Measurements from ENCODE around the gene NUDCD2. TPM values are rescaled to one million over a fixed set of nuclear protein-coding genes. Genes with fewer than 3 reads are reported as not detected.

NUDCD2 gene
- polyA plus RNA-seq, 6 donors from 2014 or later: 36.9 to 48.6 (median 42.7) TPM

DNA sequence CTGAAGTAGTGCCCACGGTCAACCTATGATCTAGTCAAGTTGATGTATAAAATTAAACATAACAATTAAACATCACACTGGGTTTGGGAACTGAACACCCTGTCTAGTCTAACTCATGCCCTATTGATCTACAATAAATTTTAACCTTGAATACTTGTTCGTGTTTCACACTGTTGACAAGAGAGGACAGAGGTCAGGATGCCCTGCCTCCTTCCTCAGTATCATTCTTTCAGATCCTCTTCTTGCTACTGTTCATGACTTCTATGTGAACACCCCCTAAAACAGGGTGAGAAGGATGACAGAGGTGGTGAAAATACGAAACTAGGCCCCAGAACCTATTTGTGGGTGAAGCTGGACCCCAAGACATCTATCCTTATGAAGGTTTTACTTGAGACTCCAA lies 37.4 kb upstream of the NUDCD2 start:
- Mint-ChIP-seq H3K27me3 (no peaks in the 10 kb centered on the region), H3K9me3 (no peaks in the 10 kb centered on the region), H3K4me3 (no peak overlapping the region), H3K27ac (no peak overlapping the region), H3K4me1 (no peaks in the 10 kb centered on the region), H3K36me3 (no peaks in the 10 kb centered on the region)
- ATAC-seq (ENCODE audit: low read depth in 2 of 2) (no peak), DNase-seq (no peak)

DNA sequence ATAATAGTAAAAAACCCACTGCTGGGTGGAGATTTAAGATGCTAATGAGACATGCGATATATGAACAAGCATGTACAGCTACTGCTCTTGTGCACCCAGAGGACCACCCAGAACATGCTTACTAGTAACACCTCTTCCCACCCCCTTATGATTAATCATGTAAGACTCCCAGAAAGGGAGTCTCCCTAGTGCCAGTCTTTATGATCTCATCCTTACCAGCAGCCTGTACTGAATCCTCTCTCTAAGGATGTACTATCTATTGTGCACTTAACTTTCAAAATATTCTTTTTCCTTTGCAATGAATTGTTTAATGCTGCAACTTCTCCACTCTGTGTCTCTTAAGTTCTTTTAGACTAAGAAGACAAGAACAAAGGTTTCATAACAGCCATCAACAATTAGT lies 36.4 kb upstream of the NUDCD2 start:
- Mint-ChIP-seq H3K27me3 (no peaks in the 10 kb centered on the region), H3K27ac (no peak overlapping the region)
- no peak for DNase-seq

DNA sequence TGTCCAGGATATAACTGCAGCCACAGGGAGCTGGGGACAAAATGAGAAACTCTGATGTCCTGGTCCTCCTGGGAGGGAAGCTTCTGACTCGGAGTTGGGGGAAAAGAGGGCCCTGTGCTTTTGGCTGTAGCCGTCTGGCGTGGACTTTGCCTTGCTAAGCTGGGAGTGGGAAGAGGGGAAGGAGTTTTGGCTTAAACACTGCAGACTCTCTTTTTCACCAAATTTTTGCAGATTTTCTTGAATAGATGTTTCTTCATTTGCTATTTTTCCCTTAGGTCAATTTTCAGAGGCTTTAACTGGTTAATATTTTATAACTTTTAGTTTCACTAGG lies 29.8 kb upstream of the NUDCD2 start:
- ATAC-seq (ENCODE audit: low read depth in 2 of 2): no peak
- no peak overlapping the region for H3K4me3 Mint-ChIP-seq
- H3K27me3 Mint-ChIP-seq: no peaks in the 10 kb centered on the region

More for the DNA sequence above, 36.4 kb upstream of the NUDCD2 start:
- Mint-ChIP-seq H3K4me3 (no peak overlapping the region), H3K4me1 (no peaks in the 10 kb centered on the region), H3K36me3 (no peaks in the 10 kb centered on the region), H3K9me3 (no peaks in the 10 kb centered on the region)
- ATAC-seq (ENCODE audit: low read depth in 2 of 2): no peak

DNA sequence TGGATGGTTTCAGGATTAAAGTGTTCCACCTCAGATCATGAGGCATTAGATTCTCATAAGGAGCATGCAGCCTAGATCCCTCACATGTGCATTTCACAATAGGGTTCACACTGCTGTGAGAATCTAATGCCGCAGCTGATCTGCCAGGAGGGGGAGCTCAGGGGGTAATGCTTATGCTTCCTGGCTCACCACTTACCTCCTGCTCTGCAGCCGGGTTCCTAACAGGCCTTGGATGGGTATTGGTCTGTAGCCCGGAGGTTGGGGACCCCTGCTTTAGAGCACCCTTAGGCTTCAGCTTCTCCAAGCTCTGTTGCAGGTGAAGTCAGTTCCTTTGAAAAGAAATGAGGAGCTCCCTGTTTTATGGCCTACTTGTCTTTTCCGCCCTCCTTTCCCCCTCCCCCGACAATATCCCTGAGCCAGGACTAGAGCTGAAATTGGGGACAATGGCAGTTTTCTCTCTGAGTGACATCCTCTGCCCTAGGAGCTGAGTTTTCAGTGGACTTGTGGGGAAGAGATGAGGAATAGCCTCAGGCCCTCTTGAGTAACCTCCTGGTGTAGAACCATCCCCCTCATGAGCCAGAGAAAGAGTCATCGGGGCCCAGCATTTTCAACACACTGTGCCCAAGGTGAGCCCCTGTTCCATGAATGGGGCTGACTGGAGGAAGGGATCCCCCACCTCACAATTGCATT lies 29.3 kb upstream of the NUDCD2 start:
- DNase-seq (no peak), ATAC-seq (ENCODE audit: low read depth in 2 of 2) (no peak)
- no peak overlapping the region for H3K27ac Mint-ChIP-seq
- no peaks in the 10 kb centered on the region for H3K9me3 Mint-ChIP-seq
- H3K36me3 Mint-ChIP-seq: no peaks in the 10 kb centered on the region
- no peak overlapping the region for H3K4me3 Mint-ChIP-seq
- H3K4me1 Mint-ChIP-seq: no peaks in the 10 kb centered on the region
- no peaks in the 10 kb centered on the region for H3K27me3 Mint-ChIP-seq

More for the DNA sequence above, 29.8 kb upstream of the NUDCD2 start:
- Mint-ChIP-seq H3K4me1 (no peaks in the 10 kb centered on the region), H3K36me3 (no peaks in the 10 kb centered on the region), H3K9me3 (no peaks in the 10 kb centered on the region), H3K27ac (no peak overlapping the region)
- no peak for DNase-seq

DNA sequence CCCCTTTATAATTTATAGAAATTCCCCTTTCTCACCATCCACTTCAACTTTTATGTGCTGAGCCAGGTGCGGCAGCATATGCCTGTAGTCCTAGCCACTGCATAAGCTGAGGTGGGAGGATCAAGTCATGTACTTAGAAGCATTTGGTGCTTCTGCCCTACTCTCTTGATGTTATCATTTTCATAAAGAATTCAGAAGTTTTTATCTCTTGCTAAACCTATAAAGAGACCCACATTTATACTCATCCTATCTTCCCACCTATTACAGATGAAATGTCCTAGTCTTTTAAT lies 19.0 kb upstream of the NUDCD2 start:
- no peak for ATAC-seq (ENCODE audit: low read depth in 2 of 2)
- H3K36me3 Mint-ChIP-seq: no peaks in the 10 kb centered on the region

DNA sequence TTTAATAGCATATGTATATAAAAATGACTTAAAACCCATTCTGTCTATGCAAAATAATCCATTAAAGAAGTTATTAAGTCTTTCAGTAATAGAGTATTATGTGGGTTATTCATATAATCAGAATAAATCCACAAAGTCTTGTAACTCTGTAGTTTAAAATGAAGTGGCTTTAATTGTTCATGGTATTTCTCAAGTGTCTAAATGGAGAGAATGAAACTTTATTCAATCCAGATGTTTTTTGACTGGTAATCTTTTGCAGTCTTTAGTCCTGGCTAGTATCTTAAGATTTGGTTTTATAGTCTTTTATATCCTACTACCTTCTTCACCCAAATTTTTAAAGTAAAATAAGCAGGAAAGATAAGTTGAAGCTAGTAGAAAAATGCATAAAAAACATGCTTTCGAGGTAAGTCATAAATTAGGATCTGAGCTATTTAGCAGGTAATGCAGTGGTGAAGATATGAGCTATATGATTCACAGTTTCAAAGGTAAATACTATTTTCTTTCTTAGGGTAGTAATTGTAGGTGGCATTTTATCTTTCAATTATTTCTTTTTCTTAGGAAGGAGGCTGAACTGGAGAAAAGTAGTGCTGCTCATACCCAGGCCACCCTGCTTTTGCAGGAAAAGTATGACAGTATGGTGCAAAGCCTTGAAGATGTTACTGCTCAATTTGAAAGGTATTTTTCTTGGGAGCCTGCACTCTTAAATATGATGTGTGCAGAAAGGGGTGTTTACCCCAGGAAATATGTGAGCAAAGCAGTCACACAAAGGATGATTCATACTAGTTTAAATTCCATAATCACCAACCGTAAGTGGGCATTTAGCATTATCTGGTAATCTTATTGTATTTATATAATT lies 18.5 kb upstream of the NUDCD2 start:
- Mint-ChIP-seq H3K36me3 (no peaks in the 10 kb centered on the region), H3K27me3 (no peaks in the 10 kb centered on the region), H3K27ac (no peak overlapping the region), H3K4me1 (no peaks in the 10 kb centered on the region), H3K9me3 (peaks cover 0 to 3% (median 0%) of the 10 kb centered on the region in 7 donors), H3K4me3 (no peak overlapping the region)
- ATAC-seq (ENCODE audit: low read depth in 2 of 2): no peak
- no peak for DNase-seq

More for the DNA sequence above, 19.0 kb upstream of the NUDCD2 start:
- H3K27me3 Mint-ChIP-seq: no peaks in the 10 kb centered on the region
- peak overlapping the region in 1 of 6 donors; percentile 3 for H3K27ac Mint-ChIP-seq
- DNase-seq: no peak
- no peaks in the 10 kb centered on the region for H3K4me1 Mint-ChIP-seq
- H3K4me3 Mint-ChIP-seq: no peak overlapping the region
- peaks cover 0 to 3% (median 0%) of the 10 kb centered on the region in 7 donors for H3K9me3 Mint-ChIP-seq

DNA sequence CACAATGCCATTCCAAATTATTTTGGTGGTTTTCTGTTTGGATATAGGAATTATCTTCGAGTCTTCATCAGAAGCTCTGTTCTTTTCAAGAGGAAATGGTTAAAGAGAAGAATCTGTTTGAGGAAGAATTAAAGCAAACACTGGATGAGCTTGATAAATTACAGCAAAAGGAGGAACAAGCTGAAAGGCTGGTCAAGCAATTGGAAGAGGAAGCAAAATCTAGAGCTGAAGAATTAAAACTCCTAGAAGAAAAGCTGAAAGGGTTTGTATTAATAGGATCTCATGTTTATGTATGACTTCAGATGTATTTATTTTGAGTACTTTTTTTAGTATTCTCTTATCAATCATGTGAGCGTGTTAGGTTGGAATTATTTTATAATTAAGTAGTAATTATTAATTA lies 15.5 kb upstream of the NUDCD2 start:
- H3K27ac Mint-ChIP-seq: no peak overlapping the region
- ATAC-seq (ENCODE audit: low read depth in 2 of 2) (no peak), DNase-seq (no peak)
- H3K9me3 Mint-ChIP-seq: peaks cover 0 to 3% (median 0%) of the 10 kb centered on the region in 7 donors
- H3K4me1 Mint-ChIP-seq: no peaks in the 10 kb centered on the region
- H3K36me3 Mint-ChIP-seq: no peaks in the 10 kb centered on the region
- H3K4me3 Mint-ChIP-seq: no peak overlapping the region
- H3K27me3 Mint-ChIP-seq: no peaks in the 10 kb centered on the region

DNA sequence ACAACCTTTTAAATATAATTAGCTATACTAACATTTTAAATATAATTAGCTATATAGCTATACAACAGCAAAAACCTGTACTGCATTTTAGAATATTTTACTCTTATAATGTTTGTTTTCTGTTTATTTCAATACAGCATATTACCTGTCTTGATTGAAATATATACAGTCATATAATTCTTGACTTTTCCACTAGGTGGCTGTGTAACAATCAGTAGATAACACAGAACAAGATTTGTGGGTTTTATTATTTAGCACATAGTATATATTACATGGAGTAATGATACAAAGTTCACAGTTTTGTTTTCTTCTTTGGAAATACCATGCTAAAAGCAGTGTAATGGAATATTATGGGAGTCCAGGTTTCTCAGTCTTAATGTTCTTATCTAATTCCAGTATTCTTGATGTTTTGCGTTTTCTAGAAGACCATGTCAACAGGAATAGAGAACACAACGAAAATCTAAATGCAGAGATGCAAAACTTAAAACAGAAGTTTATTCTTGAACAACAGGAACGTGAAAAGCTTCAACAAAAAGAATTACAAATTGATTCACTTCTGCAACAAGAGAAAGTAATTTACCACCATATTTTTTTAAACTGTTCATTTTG lies 13.8 kb upstream of the NUDCD2 start:
- DNase-seq (peak; percentile 6), ATAC-seq (ENCODE audit: low read depth in 2 of 2) (peak; percentile 45 to 76)
- H3K27ac Mint-ChIP-seq: no peak overlapping the region
- no peaks in the 10 kb centered on the region for H3K36me3 Mint-ChIP-seq
- H3K9me3 Mint-ChIP-seq: peaks cover 0 to 3% (median 0%) of the 10 kb centered on the region in 7 donors
- no peaks in the 10 kb centered on the region for H3K27me3 Mint-ChIP-seq
- no peaks in the 10 kb centered on the region for H3K4me1 Mint-ChIP-seq
- H3K4me3 Mint-ChIP-seq: no peak overlapping the region

DNA sequence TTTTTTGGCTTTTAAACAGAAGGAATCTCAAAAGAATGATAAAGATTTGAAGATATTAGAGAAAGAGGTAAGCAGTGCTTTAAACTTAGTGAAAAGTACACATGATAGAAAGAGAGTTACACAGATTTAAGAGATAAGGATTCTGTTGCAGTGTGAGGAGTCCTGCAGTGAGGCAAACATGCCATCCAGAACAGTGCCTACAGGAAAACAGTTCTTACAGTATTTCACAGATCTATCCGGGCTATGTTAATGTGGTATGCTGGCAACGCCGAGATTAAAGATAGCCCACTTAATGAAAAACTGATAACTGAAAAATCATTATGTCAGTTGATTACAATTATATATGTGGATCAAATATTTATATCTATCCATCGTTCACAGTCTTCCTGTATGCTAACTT lies 7.8 kb upstream of the NUDCD2 start:
- ATAC-seq (ENCODE audit: low read depth in 2 of 2): no peak
- no peak for DNase-seq
- H3K27ac Mint-ChIP-seq: peak overlapping the region in 1 of 6 donors; percentile 39
- H3K36me3 Mint-ChIP-seq: no peaks in the 10 kb centered on the region
- no peak overlapping the region for H3K4me3 Mint-ChIP-seq
- no peaks in the 10 kb centered on the region for H3K4me1 Mint-ChIP-seq
- H3K9me3 Mint-ChIP-seq: no peaks in the 10 kb centered on the region
- no peaks in the 10 kb centered on the region for H3K27me3 Mint-ChIP-seq

DNA sequence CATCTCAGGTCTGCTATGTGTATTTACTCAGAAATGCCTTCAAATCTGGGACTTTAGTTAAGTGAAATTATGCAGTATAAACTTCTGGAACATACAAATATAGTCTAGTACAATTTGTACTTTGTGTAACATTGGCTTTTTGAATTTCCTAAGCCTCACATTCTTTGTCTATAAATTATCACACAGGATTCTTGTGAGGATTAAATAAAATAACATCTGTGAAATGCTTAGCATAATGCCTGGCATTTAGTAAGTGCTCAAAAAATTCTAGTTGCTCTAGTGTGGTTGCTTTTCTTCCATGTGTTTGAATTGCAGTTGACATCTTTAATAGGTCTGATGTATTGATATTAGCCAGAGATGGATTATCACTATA lies 3.1 kb upstream of the NUDCD2 start:
- no peaks in the 10 kb centered on the region for H3K9me3 Mint-ChIP-seq
- no peak for DNase-seq
- H3K36me3 Mint-ChIP-seq: no peaks in the 10 kb centered on the region
- no peak overlapping the region for H3K27ac Mint-ChIP-seq
- peaks cover 17 to 23% (median 19%) of the 10 kb centered on the region in 3 donors for H3K4me1 Mint-ChIP-seq
- H3K4me3 Mint-ChIP-seq: peak overlapping the region in 1 of 8 donors; percentile 93
- H3K27me3 Mint-ChIP-seq: no peaks in the 10 kb centered on the region
- no peak for ATAC-seq (ENCODE audit: low read depth in 2 of 2)

DNA sequence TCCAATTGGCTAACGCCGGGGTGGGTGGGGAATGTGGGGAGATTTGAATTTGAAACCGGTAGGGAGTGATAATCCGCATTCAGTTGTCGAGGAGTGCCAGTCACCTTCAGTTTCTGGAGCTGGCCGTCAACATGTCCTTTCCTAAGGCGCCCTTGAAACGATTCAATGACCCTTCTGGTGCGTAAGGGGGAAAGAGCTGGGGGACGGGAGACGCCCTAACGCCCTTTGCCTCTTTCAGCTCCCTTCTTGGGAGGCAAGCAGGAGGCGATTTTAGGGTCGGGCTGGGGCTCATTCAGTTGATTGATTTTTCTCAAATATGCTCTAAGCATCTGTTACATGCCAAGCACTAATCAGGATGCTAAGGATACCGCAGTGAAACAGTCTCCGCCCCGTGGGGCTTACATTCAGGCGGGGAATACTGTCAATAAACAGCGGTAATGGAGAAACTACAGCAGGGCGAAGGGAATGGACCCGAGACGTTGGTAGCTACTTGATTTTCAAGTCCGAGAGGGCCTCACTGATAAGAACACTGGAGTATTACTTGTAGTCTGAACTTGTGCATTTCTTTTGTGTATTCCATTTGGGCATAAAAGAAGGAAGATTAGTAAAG lies 765 bp upstream of the NUDCD2 start, which contains the start of gene HMMR:
Gene HMMR (plus strand): TSS at position 71 of the 610 bp plus-strand sequence. CDS start 61 bp downstream, at position 132.
- H3K9me3 Mint-ChIP-seq: no peaks in the 10 kb centered on the region
- peaks cover 3 to 4% of the 10 kb centered on the region in 2 donors for H3K36me3 Mint-ChIP-seq
- H3K4me3 Mint-ChIP-seq: peak within 1 kb of the TSS; percentile 93 to 99 (median 98)
- peaks cover 19 to 29% (median 24%) of the 10 kb centered on the region in 3 donors for H3K4me1 Mint-ChIP-seq
- no peak for DNase-seq
- H3K27ac Mint-ChIP-seq: peak within 1 kb of the TSS; percentile 97 to 99 (median 99)
- no peaks in the 10 kb centered on the region for H3K27me3 Mint-ChIP-seq
- ATAC-seq (ENCODE audit: low read depth in 2 of 2): no peak

DNA sequence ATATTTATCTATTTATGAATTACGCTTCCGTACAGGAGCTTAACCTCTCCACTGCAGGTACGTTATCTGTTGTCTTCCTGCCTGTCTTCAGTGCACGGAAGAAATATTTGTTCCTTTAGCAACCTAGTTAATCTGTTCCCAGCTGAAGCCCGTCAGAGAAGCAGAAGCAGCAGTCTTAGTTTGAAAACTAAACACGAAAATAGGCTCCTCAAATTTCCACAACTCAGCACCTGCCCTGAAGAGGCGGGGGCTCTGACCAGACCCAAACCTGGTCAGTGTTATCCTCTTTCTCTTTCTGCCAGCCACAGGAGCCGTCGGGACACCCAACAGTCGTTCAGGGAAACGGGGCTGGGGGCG lies 462 bp downstream of the NUDCD2 start:
- Mint-ChIP-seq H3K9me3 (no peaks in the 10 kb centered on the region), H3K27me3 (no peaks in the 10 kb centered on the region), H3K4me3 (peak overlapping the region; percentile 93 to 99 (median 98)), H3K27ac (peak overlapping the region; percentile 97 to 99 (median 99)), H3K4me1 (peaks cover 19 to 32% (median 25%) of the 10 kb centered on the region in 3 donors), H3K36me3 (peaks cover 14 to 15% of the 10 kb centered on the region in 2 donors)
- DNase-seq (no peak), ATAC-seq (ENCODE audit: low read depth in 2 of 2) (no peak)

DNA sequence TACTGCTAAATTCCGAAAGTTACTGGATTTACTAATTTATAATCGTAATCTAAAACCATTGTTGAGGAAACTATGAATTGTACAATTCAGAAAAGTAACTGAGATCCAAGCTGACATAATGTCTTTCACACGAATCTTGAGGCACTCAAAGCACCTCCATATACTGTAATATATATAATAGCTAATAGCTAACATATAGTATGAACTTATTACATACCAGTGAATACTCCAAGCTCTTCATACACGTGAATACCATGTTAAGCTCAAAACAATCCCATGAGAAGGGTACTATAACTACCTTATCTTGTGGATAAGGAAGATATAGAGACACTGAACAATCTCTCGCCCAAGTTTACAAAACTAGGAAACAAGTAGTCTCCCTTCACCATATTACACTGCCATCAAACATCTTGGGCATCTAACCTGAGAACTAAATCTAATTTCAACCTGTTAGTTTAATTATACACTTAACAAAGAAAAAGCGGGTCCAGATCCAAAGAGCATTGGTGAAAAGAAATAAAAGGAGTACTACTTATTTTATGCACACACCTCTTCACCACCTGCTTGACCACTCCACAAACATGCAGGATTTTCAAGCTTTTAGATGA lies 1.0 kb downstream of the NUDCD2 start:
- no peak for ATAC-seq (ENCODE audit: low read depth in 2 of 2)
- no peaks in the 10 kb centered on the region for H3K27me3 Mint-ChIP-seq
- no peak for DNase-seq
- H3K4me1 Mint-ChIP-seq: peaks cover 19 to 32% (median 25%) of the 10 kb centered on the region in 3 donors
- peak overlapping the region; percentile 97 to 99 (median 99) for H3K27ac Mint-ChIP-seq
- peak overlapping the region; percentile 93 to 99 (median 98) for H3K4me3 Mint-ChIP-seq
- peaks cover 14 to 15% of the 10 kb centered on the region in 2 donors for H3K36me3 Mint-ChIP-seq
- H3K9me3 Mint-ChIP-seq: no peaks in the 10 kb centered on the region

All from naive B cell (primary cell).